HG02840 (cell line): ENCODE data around the gene PTPRN2.
"Not testable (repeated sequence)": the region's sequence is repeated elsewhere in the genome, so short reads cannot be mapped to it uniquely, and the experiment has no call there.

Experiments used
- ATAC-seq: cut with Tn5 transposase; IDR thresholded peaks from one replicate; pipeline ENCODE4 v1.9.1; 2021; ENCODE audit warnings: mild to moderate bottlenecking, moderate library complexity, moderate number of reproducible peaks; ENCODE audit not compliant: unreplicated experiment, low FRiP score

Gene PTPRN2

DNA sequence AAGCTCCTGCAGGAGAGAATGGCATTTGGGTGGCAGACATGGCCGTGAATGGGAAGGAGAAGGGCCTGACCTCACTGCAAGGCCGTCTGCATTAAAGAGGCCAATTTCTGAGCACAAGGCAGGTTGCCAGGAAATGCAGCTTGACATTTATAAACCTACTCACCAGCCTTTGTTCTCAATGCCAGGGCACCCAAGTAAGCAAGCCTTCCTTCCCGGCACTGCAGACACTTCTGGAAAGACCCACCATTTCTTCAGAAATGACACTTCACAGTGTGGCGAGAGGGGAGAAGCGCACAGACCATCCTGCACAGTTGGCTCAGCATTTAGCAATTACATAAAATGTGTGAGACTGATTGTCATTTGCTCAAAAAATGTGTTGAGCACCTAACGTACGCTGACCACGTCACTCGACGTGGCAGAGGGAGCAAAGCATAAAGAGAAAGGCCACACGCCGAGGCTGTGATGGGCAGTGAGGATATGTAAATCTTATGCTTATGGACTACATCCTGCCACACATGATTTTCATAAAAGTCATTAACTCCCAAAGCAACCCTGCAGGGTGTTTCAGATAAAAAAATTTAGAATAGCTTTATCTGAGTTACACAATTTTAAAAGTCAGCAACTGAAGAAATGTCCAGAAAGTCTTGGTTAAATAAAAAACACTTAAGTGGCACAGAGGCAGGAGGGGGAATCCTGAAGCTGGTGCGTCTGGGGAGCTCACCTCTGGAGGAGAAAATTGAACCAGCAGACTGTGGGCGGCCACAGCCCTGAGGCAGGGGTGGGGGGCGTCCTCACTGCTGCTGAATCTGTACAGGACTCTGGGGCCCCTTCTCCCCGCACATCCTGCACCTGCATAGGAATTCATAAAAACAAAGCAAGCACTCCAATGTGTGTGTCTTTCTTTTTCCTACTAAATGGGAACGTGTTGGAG is 543.8 kb downstream of the PTPRN2 start:
- no peak for ATAC-seq

DNA sequence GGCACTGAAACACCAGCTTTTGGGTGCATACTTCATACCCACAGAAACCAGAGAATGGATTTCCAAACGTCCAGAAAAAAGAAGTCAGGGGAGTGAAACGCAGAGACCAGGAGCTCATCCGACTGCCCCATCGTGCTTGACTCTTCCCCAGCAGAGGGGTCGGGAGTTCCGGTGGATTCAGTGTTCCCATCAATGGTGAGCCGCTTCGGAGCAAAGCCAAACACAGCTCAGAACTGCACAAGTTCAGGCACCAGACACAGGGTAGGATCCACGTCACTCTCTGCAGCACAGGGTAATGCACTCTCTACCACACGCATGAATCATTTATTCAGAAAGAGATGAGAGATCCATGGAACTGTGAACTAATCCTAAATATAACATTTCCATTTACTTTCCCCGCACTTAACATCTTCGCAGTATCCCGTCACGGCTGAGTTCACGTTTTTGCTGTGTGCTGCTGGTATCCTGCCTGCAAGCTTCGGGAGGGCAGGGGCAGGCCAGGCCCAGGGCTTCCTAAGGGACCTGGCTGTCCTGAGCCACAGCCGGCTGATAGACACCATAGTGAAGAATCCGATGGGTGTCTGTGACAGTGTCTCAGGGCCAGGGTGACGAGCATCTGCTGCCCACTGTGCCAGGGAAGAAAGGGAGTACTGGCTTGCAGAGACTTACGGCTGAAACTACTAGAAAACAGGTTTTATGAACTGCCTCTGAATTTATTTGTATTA is 545.3 kb downstream of the PTPRN2 start:
- ATAC-seq = no peak

GRCh38 chr7:158040199-158040598 is 547.4 kb downstream of the PTPRN2 start:
- ATAC-seq = no peak

GRCh38 chr7:158039270-158039669 is 548.4 kb downstream of the PTPRN2 start:
- ATAC-seq = no peak

DNA sequence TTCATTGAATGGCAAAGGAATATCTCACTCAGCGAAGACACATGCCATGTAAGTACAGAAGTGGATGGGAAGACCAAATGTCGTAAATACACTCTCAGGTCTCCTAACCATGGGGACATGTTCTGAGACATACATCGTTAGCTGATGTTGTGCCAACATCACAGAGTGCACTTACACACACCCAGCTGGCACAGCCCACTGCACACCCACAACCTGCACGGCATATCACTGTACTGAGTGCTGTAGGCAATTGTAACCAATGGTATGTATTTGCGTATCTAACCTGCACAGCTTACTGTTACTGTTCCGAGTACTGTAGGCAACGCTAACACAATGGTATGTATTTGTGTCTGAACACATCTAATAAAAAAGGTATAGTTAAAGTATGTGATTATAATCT is 550.4 kb downstream of the PTPRN2 start:
- no peak for ATAC-seq

GRCh38 chr7:158035343-158035742 is 552.3 kb downstream of the PTPRN2 start:
- ATAC-seq = no peak

GRCh38 chr7:158034571-158034970 is 553.1 kb downstream of the PTPRN2 start:
- ATAC-seq = no peak

- not testable (repeated sequence) for ATAC-seq
Measured at GRCh38 chr7:158033925-158034324, 553.7 kb downstream of the PTPRN2 start.

- ATAC-seq = no peak
Measured at GRCh38 chr7:158033196-158033595, 554.4 kb downstream of the PTPRN2 start.

- ATAC-seq = no peak
Measured at GRCh38 chr7:158032561-158033115, 555.0 kb downstream of the PTPRN2 start.

- no peak for ATAC-seq
Measured at GRCh38 chr7:158031867-158032308, 555.7 kb downstream of the PTPRN2 start.

DNA sequence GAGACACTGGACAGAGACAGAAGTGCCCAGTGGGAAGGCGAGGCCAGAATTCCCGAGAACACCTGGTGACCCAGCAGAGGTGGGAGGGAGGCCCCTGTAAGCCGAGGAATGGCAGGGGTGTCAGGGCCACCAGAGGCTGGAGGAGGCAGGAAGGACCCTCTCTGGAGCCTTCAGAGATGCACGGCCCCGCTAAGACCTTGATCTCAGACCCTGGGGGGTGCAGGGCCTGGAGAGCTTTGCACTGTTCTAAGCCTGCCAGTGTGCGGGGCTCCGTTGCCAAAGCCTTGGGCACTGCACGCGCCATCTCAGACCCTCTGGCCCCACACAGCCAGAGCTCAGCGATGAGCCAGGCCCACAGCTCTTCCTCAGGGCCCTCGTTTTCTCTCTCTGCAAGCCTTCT is 557.1 kb downstream of the PTPRN2 start:
- ATAC-seq = no peak

DNA sequence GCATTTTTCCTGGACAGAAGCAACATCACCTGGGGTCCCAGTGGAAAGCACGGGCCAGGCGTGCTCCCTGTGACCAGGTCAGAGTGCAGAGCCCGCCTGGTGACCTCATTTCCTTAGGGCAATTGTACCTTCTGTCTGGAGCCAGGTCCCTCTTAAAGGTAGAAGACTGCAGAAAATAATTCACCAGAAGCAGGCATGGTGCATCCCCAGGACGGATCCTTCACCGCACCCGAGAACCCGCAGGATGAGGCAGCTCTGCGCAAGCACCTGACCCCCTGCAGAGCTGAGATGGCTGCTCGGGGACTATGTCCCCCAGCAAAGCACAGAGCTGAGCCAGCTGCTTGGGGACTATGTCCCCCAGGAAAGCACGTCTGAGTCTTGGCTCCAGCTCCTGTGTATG is 557.6 kb downstream of the PTPRN2 start:
- ATAC-seq = no peak

DNA sequence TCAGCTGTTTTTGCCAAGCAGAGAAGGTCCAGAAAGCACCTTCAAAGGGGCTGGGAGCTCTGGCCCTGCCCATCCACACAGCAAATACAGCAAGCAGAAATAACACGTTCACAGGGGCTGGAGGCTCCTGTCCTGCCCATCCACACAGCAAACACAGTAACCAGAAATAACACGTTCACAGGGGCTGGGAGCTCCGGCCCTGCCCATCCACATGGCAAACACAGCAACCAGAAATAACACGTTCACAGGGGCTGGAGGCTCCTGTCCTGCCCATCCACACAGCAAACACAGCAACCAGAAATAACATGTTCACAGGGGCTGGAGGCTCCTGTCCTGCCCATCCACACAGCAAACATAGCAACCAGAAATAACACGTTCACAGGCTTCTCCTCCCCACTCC is 558.1 kb downstream of the PTPRN2 start:
- no peak for ATAC-seq

DNA sequence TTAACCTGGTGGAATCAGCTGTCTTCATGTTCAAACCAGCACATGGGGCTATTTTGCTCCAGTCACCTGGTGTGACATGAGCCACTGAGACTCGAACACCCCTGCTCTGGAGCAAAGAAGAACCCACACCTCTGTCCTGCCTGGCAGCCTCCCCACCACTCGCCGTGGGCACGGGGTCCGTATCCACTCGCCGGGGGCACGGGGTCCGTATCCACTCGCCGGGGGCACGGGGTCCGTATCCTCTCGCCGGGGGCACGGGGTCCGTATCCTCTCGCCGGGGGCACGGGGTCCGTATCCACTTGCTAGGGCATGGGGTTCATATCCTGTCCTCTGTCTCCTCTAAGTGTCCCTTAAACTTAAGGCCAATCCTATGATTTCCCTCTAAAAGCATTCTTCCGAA is 558.7 kb downstream of the PTPRN2 start:
- ATAC-seq = no peak

- ATAC-seq = no peak
Measured at GRCh38 chr7:158028290-158028941, 559.2 kb downstream of the PTPRN2 start.

- no peak for ATAC-seq
Measured at GRCh38 chr7:158027646-158028045, 560.0 kb downstream of the PTPRN2 start.

- no peak for ATAC-seq
Measured at GRCh38 chr7:158026636-158027265, 560.9 kb downstream of the PTPRN2 start.

- no peak for ATAC-seq
Measured at GRCh38 chr7:158025686-158026600, 561.7 kb downstream of the PTPRN2 start.
